BJ (cell line): ENCODE measurements around the gene TECR. TPM values are rescaled to one million over a fixed set of nuclear protein-coding genes. Genes with fewer than 3 reads are reported as not detected.
"Not testable (repeated sequence)": the region's sequence is repeated elsewhere in the genome, so short reads cannot be mapped to it uniquely, and the experiment has no call there.

Experiments
- CTCF ChIA-PET: fragments of 350-600 bp; formaldehyde crosslinking; extraction: SDS; loops from one replicate; lab custom pipeline; 2021; ENCODE audit warnings: antibody characterized with exemption, inconsistent platforms; lab: Yijun Ruan, JAX
- POLR2A ChIA-PET: fragments of 300-600 bp; sonication (Branson Sonifier 250); formaldehyde crosslinking; extraction: SDS; loops from one replicate; lab custom pipeline; 2021; ENCODE audit warnings: antibody characterized with exemption; lab: Charles Lee
- DNase-seq: peaks from one replicate; pipeline ENCODE4 v3.0.0-alpha.2; 2011; ENCODE audit warnings: low read depth
- H3K27me3 ChIP-seq: 2 replicates; pipeline ENCODE4 v1.6.0; 2011; ENCODE audit warnings: low read length; ENCODE audit not compliant: control insufficient read depth, insufficient read depth
- H3K36me3 ChIP-seq: 2 replicates; pipeline ENCODE4 v1.5.1; 2011; ENCODE audit warnings: low read length; ENCODE audit not compliant: control insufficient read depth, insufficient read depth
- H3K4me3 ChIP-seq: 2 replicates; pipeline ENCODE4 v1.5.1; 2011; ENCODE audit warnings: low read depth, mild to moderate bottlenecking, control low read depth, low read length
- polyA plus RNA-seq: library from polyadenylated mRNA; depleted of rRNA; stranded (reverse); fragments of >200 nt; gene quantifications from 2 replicates; pipeline ENCODE4 v1.2.3, GENCODE V29; 2011
- TF ChIP-seq, protein P1 (sequence below): IDR thresholded peaks from 2 replicates; pipeline ENCODE4 v1.5.1; 2011; ENCODE audit warnings: low read depth, mild to moderate bottlenecking, control low read depth, inconsistent platforms, low read length, moderate library complexity; ENCODE audit not compliant: insufficient read depth

Gene TECR
- polyA plus RNA-seq, 1 experiment = 95.9 TPM

- TF ChIP-seq, protein P1, sequence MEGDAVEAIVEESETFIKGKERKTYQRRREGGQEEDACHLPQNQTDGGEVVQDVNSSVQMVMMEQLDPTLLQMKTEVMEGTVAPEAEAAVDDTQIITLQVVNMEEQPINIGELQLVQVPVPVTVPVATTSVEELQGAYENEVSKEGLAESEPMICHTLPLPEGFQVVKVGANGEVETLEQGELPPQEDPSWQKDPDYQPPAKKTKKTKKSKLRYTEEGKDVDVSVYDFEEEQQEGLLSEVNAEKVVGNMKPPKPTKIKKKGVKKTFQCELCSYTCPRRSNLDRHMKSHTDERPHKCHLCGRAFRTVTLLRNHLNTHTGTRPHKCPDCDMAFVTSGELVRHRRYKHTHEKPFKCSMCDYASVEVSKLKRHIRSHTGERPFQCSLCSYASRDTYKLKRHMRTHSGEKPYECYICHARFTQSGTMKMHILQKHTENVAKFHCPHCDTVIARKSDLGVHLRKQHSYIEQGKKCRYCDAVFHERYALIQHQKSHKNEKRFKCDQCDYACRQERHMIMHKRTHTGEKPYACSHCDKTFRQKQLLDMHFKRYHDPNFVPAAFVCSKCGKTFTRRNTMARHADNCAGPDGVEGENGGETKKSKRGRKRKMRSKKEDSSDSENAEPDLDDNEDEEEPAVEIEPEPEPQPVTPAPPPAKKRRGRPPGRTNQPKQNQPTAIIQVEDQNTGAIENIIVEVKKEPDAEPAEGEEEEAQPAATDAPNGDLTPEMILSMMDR = no peak
- H3K36me3 ChIP-seq = no peaks in the 10 kb centered on the region; the same call in 1 of the 2 replicates
- CTCF ChIA-PET = interaction anchor here (0.7 to 3.8 kb wide), 2 partner anchors 11 to 66 kb away, joined by 4 to 26 read pairs; no protein-coding TSS in a partner anchor
- DNase-seq = no peak
- POLR2A ChIA-PET = no interaction called here
- no peak overlapping the region for H3K4me3 ChIP-seq
- no peaks in the 10 kb centered on the region for H3K27me3 ChIP-seq
Measured at GRCh38 chr19:14545716-14546082, 16.3 kb downstream of the TECR start.

DNA sequence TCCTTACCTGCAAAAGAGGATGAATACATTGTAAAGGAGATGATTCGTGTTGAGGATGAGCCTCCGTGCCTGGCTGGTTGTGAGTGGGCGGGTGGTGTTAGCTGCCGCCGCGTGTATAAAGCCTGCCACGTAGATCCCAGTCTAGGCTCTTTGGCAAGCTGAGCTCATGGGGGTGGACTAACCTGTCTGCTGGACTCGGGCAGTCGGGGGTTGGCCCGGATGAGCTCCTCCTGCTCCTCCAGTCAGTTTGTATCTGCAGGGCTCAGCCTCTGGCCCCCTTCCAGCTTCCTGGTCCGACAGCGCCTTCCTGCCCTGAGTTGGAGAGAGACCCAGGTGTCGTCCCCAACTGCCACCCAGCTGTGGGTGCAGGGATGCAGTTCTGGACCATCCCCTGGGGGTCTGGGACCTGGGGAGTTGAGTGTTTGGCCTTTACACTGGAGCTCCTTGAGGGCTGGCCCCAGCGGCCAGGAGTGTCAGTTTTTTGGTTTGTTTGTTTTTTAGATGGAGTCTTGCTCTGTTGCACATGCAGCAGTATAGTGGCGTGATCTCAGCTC is 20.9 kb downstream of the TECR start:
- no peak overlapping the region for H3K4me3 ChIP-seq
- no peaks in the 10 kb centered on the region; the same call in 1 of the 2 replicates for H3K36me3 ChIP-seq
- CTCF ChIA-PET = interaction anchor here (0.6 to 1.2 kb wide), 5 partner anchors 10 to 137 kb away, joined by 3 read pairs; no protein-coding TSS in a partner anchor
- POLR2A ChIA-PET = no interaction called here
- TF ChIP-seq, protein P1 = no peak
- DNase-seq = no peak
- H3K27me3 ChIP-seq = no peaks in the 10 kb centered on the region

DNA sequence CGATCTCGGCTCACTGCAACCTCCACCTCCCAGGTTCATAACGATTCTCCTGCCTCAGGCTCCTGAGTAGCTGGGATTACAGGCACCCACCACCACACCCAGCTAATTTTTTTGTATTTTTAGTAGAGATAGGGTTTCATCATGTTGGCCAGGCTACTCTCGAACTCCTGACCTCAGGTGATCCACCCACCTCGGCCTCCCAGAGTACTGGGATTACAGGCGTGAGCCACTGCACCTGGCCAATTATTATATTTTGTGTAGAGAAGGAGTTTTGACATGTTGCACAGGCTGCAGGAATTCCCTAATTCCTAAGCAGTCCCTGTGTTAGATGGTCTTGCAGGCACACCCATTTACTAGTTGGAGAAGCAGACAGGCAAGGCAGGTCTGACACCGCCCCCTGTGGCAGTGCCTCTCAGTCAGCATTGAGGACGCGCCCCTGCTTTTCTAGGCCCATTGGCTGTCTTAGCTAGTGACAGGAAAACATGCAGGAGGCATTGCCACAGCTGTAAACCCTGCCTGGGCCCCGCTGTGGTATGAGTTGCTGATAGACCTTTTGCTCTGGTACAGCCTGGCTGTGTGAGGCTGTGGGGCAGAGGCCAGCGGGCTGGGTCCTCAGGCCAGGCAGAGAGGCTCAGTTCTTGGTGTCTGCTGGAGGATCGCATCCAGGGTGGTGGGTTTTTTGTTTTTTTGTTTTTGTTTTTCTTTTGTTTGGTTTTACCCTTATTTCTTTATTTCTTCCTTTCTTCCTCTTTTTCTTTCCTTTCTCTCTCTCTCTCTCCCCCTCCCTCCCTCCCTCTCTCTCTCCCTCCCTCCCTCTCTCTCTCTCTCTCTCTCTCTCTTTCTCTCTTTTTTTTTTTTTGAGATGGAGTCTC is 22.0 kb downstream of the TECR start:
- CTCF ChIA-PET = interaction anchor here (1.0 to 1.2 kb wide), 2 partner anchors 8 to 23 kb away, joined by 3 read pairs; no protein-coding TSS in a partner anchor
- POLR2A ChIA-PET, H3K36me3 ChIP-seq, DNase-seq, H3K4me3 ChIP-seq, H3K27me3 ChIP-seq: not testable (repeated sequence)
- TF ChIP-seq, protein P1 = peak; percentile 43

GRCh38 chr19:14552006-14552360 is 22.6 kb downstream of the TECR start:
- H3K27me3 ChIP-seq, DNase-seq, H3K4me3 ChIP-seq, H3K36me3 ChIP-seq, POLR2A ChIA-PET, CTCF ChIA-PET: not testable (repeated sequence)

- H3K36me3 ChIP-seq = no peaks in the 10 kb centered on the region; the same call in 1 of the 2 replicates
- DNase-seq = no peak
- ChIA-PET CTCF (interaction anchor here (0.5 to 4.5 kb wide), 3 partner anchors 12 to 90 kb away, joined by 3 to 62 read pairs (median 4); partner anchors contain the start of gene NDUFB7), POLR2A (no interaction called here)
- TF ChIP-seq, protein P1 = no peak
- no peaks in the 10 kb centered on the region for H3K27me3 ChIP-seq
- H3K4me3 ChIP-seq = no peak overlapping the region
Measured at GRCh38 chr19:14553042-14553938, 23.9 kb downstream of the TECR start.
